NCI-H1417 treated with DMSO at 0.1 percent for 48 hours (cell line): ENCODE data around the gene RAD51.

Experiments
- DNase-seq: peaks from one replicate; lab custom pipeline; 2025; lab: John Stamatoyannopoulos, UW

Gene RAD51

DNA sequence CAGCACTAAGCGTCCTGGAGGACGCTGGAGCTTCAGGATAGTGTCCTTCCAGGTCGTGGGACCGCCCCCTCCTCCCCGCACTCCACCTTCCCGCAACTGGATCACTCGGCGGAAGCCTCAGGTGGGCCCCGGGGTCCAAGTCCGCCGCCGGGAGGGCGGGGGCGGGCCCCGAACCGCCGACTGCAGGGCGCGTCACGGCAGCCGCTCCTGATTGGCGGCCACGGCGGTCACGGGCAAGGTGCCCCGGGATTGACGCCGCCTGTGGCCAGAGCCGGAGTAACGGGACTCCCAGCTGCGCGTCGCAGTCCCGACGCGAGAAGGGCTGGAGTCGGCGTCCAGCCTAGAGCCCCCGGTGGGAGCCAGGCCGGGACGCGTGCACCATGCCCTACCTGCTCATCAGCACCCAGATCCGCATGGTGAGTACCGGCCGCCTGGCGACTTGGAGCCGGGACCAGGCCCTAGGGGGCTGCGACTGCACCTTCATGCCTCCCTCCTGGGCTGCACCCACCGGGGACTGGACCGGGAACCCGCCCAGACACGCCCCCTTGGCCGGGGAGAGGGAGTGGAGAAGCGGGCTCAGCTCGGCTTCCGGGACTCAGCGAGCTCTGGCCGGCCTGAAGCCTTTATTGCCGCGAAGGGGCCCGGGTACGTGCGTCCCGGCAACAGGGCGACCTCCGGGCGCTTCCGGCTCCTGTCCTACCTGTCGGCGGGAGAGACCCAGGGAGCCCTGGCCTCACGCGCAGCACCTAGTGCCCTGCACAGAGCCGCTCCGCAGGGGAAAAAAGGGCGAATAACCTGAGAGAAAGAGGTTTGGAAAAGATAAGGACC lies 69.0 kb downstream of the RAD51 start, which contains the start of gene GCHFR:
GCHFR (plus strand) TSS at position 268 of the 828 bp plus-strand sequence; CDS start at position 381, 113 bp downstream.
- no peak for DNase-seq

DNA sequence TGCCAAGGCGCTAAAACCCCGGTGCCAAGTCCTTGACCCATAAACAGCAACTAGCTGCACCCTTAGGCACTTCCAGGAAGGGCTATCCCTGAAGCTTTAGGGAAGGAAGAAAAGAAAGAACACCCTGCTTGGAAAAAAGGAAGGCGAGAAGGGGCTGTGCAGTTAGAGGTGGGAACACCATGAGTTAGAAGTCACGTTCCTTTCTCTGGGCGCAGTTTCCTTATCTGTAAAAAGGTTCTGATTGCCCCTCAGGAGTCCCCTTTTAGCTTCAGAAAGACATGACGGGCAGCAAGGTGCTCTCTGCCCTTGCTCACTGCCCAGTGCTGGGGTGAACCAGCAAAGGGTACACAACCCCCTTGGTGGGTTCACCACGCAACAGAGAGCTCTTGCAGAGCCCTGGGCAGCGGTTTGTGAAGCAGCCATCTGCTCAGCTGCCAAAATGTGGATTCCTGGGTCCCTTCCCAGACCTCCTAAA lies 69.7 kb downstream of the RAD51 start:
- DNase-seq: no peak

DNA sequence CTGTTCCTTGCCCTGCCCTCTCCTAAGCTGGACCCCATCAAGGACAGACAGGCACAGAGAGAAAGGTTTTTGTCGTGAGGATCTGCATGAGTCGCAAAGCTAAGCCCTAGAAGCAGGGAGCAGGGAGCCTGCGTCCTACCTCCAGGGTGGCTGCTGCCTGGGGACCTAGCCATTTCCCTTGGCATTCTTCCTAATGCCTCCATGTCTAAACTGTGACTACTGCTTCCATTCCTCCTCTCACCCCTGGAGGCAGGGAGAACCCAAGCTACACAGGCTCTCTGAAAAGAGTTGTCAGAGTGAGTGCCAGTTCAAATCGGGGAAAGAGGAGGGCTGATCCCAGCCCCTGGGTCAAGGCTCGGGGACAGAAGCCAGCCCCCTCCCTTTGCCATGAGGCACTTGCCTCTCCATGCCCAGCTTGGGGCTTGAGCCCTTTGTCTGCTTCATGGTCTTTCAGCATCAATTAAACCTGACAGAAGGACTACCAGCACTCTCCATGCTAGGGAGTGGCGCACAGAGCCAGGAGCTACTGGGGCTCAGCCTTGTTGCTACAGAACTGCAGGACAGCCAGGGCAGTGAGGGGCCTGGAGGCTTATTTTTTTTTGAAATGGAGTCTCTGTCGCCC lies 71.3 kb downstream of the RAD51 start:
- DNase-seq: no peak

DNA sequence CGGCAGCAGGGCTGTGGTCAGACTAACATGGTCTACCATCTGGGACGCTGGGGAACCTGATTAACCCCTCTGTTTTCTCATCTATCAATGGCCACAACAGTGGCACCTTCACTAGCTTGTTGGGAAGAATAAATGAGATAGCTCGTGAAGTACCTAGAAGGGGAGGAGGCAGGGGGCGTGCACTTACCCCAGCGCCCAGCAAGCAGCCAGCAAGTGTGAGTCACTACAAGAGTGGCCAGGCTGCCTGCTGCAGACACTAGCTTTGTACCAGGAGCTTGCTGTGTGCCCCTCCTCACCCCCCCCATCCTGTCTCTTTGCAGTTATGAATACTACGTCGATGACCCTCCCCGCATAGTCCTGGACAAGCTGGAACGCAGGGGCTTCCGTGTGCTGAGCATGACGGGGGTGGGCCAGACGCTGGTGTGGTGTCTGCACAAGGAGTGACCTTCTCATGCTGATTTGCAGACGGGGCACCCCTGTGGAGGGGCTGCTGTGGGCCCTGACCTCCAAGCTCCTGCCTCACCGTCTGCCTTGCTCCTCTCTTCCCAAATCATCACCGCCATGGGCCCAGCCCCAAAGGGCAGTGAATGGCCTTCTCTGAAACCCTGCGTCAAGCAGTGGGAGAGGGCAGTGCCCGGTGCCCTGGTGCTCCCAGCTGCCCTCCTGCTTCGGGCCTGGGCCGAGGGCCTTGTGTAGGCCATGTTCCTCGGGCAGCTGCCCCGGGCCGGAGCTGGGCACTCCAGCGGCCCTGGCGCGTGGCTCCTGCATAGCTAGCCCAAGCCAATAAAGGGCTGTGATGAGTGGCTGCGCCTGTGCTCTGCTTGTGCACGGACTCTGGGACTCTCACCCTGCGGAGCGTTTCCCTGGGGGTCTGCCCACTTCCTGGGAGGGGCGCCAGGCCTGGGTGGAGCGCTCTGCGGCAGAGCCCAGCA lies 72.2 kb downstream of the RAD51 start:
- no peak for DNase-seq

DNA sequence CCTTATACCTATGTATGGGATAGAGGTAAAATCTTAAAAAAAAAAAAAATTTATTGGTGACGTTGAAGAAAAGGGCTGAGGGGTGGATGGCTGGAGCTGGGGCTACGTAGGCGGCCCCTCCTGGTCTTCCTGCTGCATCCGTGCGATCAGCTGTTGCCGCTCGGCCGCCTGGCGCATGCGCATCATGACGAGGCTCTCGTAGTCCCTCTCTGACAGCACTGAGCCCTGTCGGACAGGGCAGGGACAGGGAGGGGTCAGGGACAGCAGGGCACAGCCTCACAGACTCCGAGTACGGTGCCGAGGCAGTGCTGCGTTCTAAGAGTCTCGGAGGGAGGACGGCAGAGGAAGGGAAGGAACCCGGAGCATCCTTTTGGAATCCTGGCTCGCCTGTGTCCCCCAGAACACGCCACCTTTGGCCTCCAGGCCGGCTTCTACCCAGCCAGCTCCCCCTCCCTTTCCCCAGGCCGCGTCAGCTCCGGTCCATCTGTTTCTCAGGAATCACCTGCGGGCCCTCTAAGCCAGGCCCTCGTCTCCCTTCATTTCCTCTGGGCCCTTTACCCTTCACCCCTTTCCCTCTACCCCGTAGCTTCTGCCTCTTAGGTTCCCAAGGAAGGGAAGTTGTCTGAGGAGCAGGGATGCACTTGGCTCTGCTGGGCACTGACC lies 73.0 kb downstream of the RAD51 start:
- no peak for DNase-seq

DNA sequence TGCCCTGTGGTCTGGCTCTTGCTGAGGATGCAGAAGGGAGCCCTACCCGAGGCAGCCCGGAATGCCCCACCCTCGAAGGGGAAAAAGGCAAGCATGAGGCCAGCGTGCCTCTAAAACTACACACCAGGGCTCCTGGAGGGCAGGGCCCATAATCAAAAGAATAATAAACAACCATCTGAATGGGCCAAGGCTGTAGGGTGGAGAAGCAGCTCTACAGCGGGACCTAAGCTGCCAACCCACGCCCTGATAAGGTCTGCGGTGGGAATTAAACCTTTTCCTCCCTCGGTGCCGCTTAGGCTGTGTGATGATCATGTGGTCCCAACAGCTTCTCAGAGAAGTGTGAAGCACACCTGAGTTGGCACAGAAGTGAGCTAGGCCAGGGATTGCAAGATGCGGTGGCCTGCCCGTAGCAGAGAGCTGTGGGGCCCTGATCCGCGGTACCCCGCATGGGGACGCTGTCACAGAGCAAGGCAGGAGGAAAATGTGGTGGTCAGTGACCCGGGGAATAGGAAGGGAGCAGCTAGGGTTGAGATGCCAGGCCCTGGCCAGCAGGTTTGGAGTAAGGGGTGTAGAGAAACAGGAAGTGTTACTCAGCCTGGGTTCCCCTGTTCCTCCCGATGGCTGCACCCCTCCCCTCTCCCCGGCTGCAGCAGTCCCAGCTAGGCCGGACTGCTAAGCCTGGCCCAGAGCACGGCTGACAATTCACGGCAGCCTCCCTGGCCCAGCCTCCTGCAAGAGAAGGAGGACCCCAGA lies 73.7 kb downstream of the RAD51 start:
- DNase-seq: no peak

DNA sequence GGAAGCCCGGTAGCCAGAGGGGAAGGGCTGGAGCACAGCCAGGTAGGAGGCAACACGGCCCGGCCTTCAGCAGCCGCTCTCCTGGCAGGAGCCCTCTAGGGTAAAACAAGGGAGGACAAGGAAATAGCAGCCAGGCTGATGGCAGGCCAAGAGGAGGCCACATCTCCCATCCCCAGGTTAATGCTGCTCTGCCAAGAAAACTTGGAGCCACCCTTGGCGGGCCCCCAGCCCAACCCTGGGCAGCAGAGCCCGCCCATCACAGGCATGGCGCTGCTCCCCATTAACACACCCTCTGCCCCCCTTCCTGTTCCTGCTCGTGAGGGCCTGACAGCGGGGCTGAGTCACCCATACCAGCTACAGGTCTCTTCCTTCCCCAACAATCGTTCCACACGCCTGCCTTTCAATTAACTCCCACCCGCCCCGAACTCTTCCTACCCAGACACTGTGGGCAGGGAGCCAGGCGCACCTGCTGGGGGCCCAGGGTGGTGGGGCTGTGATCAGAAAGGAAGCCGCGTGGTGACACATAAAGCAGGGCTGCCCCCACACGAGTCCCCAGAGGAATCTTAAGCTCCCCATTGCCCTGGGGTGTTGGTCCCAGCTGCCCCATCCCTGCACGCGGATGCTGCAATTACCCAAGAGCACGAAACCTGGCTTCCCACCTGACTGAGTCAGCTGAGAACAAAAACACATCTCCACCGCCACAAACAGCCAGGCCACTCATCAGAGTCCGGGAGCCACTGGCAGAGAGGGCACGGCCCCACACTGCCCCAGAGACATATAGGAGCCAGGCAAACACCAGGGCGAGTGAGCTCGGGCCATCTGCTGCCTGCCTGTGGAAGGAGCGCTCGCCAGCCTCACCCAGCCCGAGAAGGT lies 74.5 kb downstream of the RAD51 start, which contains the start of gene C15orf62:
C15orf62 (plus strand) TSS at position 707 of the 873 bp plus-strand sequence. CDS start 516 bp downstream, outside the sequence.
- DNase-seq: no peak

DNA sequence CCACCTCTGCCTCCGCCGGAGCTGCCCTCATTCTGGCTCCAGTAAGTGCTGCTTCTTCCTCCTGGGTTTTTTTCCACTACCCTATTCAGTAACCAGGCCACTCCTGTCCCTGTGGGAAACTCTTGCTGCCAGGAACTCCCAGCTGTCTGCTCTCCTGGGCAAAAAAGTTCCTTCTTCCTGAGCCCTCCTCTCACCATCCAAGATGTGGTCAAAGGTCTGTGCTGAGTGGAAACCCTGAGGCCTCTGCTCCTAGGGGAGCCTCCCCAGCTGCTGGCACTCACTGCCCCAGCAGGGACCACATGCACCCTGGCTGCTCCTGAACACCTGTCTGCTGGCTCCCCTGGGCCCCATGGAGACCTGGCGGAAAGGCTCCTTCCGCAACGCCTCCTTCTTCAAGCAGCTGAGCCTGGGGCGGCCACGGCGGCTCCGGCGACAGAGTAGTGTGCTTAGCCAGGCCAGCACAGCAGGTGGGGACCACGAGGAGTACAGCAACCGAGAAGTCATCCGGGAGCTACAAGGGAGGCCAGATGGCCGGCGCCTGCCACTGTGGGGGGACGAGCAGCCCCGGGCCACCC lies 75.3 kb downstream of the RAD51 start:
- no peak for DNase-seq

DNA sequence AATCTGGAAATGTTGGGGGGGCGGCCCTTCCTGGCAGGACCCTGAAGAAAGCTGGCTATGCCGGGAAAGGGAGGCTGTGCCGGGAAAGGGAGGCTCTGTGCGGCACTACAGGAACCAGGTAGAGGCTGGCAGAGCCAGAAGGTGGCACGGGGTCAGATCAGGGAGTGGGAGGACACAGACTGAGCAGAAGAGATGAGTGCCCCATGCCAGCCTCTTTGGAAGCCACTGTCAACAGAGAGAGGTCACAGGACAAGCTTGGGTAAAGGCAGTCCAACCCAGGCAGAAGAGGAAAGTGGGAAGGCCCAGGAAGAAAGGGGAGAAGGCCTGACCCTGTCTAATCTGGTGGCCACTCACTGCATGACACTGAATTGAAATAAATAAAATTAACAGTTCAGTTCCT lies 76.3 kb downstream of the RAD51 start:
- no peak for DNase-seq

DNA sequence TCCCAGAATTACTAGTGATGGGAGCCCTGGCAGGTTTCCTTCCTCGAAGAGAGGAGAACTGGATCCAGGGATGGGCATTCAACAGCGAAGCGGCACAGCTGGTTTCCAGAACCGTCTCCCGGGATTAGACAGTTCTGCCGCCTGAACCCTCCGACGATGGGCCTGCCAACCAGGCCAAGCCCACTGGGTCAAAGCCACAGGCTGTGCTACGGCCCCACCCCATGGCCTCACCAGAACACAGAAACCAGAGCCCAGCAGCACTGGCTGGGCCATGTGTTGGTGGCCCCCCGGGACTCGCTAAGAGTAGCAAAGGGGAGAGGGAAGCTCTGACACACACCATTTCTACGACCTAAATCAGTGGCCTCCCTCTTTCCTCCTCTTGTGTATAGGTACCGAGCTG lies 77.0 kb downstream of the RAD51 start:
- DNase-seq: no peak

DNA sequence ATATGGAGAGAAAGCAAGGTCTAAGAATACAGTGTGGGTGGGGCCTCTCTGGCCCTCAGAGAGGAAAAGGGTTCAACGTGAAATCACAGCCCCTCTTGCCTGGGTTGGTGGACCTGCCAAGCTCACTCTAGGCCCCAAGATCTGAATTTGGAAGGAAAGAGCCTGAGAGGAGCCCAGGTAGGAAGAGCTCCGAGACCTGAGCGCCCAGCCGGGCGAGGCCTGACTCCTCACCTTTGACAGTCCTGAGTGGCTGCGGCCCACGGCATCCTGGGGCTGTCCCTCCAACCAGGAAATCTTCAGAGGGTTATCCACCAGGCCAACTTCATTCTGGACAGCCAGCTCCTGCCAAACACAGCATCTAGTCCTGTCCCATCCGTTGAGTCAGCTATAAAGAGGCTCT lies 78.5 kb downstream of the RAD51 start:
- no peak for DNase-seq

DNA sequence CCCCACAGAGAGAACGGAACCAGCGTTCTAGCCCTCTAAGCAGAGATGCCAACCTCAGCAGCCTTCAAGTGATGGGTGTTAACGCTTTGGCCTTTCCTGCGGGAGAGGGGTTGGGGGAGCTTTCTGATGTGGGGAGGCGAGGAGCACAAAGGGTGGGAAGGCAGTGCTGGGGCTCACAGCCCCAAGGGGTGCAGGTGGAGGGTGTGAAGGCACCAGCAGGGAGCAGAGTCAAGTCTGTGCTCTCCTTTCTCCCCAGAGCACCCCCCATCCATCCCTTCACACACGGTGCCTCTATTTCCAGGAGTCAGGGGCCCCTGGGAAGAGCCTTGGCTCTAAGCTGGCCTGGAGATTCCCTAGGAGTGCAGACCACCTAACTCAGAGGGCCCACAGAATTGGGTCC lies 78.9 kb downstream of the RAD51 start:
- no peak for DNase-seq

DNA sequence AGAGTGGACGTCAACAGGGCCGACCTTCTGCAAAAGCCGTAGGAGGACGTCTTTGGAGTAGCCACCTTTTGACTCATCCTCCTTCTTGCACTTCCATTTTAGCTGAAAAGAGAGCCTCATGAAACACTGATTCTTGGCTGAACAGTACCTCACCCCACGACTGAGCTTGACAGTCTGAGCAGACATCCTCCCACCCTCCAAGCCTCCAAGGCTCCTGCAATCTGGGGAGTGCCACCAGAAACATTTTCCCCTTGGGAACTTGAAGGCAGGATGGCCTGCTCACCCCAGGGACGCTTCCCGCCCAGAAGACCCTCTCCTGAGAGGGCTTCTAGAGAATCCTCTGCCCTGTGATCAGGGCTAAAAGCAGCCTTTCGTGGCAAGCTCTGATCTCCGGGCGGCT lies 80.0 kb downstream of the RAD51 start:
- DNase-seq: no peak

DNA sequence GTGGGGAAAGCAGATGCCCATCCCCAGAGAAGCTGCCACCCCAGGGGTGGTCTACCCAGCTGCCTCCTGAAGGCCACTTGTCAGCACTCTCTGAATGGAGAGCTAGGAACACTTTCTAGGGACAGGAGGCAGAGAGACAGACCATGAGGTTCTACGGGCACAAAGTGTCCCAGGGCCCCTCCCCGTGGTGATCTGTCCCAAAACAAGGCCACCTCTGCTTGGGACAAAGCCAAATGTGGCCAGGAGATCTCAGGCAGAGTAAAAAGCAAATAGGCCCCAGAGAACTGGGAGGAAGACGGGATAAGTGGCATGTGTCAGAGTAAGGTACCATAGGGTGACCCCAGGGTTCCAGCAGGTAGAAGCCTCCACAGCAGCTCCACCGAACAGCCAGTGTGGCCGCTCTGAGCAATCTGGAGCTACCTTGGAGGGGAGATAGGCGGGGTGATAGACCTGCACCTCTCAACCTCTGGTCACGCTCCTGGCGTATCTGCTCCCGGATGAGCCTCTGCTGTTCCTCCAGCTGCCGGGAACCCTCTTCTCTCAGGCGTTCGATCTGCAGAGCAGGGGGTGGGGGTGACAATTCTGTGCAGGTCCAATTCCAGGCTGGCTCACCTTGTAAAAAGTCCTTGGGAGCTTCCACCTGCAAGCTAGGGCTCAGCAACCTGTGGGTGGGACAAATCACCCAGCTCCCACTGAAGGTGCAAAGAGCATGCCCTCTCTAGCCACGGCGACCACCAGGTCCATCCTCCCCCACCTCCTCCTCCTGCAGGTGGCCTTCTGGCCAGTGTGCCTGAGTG lies 81.0 kb downstream of the RAD51 start:
- DNase-seq: no peak

DNA sequence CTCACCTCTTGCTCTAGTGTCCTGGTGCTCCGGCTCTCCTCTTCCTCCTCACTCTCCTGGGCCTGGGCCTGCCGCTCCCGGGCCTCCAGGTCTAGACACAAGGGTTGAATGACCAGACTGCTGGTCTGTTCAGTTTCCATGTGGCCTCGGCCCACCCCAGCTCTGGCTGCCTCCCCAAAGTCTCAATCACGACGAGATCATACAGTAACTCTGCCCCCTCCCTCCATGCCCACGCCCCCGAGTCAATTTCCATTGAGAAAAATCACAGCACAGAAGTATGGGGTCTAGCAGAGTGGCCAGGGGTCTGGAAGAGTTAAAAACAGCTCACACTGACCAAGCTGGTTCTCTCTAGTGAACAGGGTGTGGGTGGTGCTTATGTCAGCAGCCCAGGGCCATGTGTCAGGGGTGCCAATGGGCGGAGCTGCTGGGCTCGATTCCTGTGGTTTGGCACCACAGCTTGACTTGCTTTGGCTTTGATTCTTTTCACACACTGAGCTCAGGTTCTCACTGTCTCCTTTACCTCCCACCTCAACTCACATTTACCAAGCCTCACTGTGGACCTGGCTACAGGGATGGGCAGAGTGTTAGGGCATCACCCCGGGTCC lies 81.7 kb downstream of the RAD51 start:
- DNase-seq: no peak
